H1 (cell line): ENCODE measurements around the gene ZNF581. TPM values are rescaled to one million over a fixed set of nuclear protein-coding genes. Genes with fewer than 3 reads are reported as not detected.

Experiments
- CHD1 ChIP-seq: IDR thresholded peaks from 2 replicates; pipeline ENCODE4 v1.6.1; 2012; ENCODE audit warnings: low read depth, low read length, improper control_type of control experiment
- CHD2 ChIP-seq: IDR thresholded peaks from 2 replicates; pipeline ENCODE4 v1.6.1; 2012; ENCODE audit warnings: low read length, improper control_type of control experiment
- HDAC2 ChIP-seq, 2 experiments: fragments of 300-600 bp in 1 of 2; sonication (generic) in 1 of 2; IDR thresholded peaks; 2 replicates each; pipeline ENCODE4 v1.6.1; 2011 to 2012; ENCODE audit warnings: low read depth in 2 of 2, low read length in 2 of 2, mild to moderate bottlenecking in 2 of 2, moderate library complexity in 2 of 2, borderline replicate concordance in 1 of 2, inconsistent platforms in 1 of 2
- KDM4A ChIP-seq: IDR thresholded peaks from one replicate; pipeline ENCODE4 v1.7.1; 2012; ENCODE audit warnings: low read depth, mild to moderate bottlenecking, moderate library complexity, low read length, inconsistent platforms; ENCODE audit not compliant: severe bottlenecking
- NANOG ChIP-seq: IDR thresholded peaks from 2 replicates; pipeline ENCODE4 v1.6.1; 2011; ENCODE audit warnings: low read length, low read depth, mild to moderate bottlenecking, inconsistent platforms; ENCODE audit not compliant: insufficient read depth, poor library complexity, severe bottlenecking
- NRF1 ChIP-seq: IDR thresholded peaks from 2 replicates; pipeline ENCODE4 v1.6.1; 2011; ENCODE audit warnings: mild to moderate bottlenecking, low read depth, low read length, improper control_type of control experiment
- POLR2A ChIP-seq, 2 experiments: IDR thresholded peaks; 1 replicate in 1 of 2; 2 replicates in 1 of 2; pipeline ENCODE4 v1.6.1; 2011; ENCODE audit warnings: low read depth in 2 of 2, low read length in 2 of 2, mild to moderate bottlenecking in 2 of 2; ENCODE audit errors: control extremely low read depth in 1 of 2
- POLR2AphosphoS5 ChIP-seq: IDR thresholded peaks from 2 replicates; pipeline ENCODE4 v1.6.1; 2011; ENCODE audit warnings: low read depth, low read length
- POU5F1 ChIP-seq: IDR thresholded peaks from 2 replicates; pipeline ENCODE4 v1.6.1; 2011; ENCODE audit warnings: low read depth, mild to moderate bottlenecking, low read length, moderate library complexity
- RXRA ChIP-seq: IDR thresholded peaks from 2 replicates; pipeline ENCODE4 v1.6.1; 2011; ENCODE audit warnings: low read depth, mild to moderate bottlenecking, low read length, moderate library complexity; ENCODE audit not compliant: insufficient read depth
- SIN3A ChIP-seq, 2 experiments: IDR thresholded peaks in 1 of 2; conservative IDR thresholded peaks in 1 of 2; 2 replicates each; pipeline ENCODE4 v1.6.1; 2011 to 2012; ENCODE audit warnings: low read length in 2 of 2, improper control_type of control experiment in 1 of 2, low read depth in 1 of 2, mild to moderate bottlenecking in 1 of 2
- SP2 ChIP-seq: IDR thresholded peaks from 2 replicates; pipeline ENCODE4 v1.6.1; 2012; ENCODE audit warnings: mild to moderate bottlenecking, low read length, inconsistent platforms
- TAF1 ChIP-seq: IDR thresholded peaks from 2 replicates; pipeline ENCODE4 v1.6.1; 2011; ENCODE audit warnings: mild to moderate bottlenecking, low read depth, low read length
- TBP ChIP-seq: IDR thresholded peaks from 2 replicates; pipeline ENCODE4 v1.6.1; 2011; ENCODE audit warnings: low read depth, low read length, improper control_type of control experiment
- polyA plus RNA-seq, 7 experiments: library from polyadenylated mRNA; depleted of rRNA in 3 of 7; stranded (reverse) in 5 of 7; unstranded in 2 of 7; fragments of >200 nt in 5 of 7; fragments of 200-250 nt in 2 of 7; gene quantifications; 1 replicate in 5 of 7; 2 replicates in 1 of 7; 4 replicates in 1 of 7; pipeline versions ENCODE4 v1.2.1 to v1.2.3, GENCODE V29; 2011 to 2013; ENCODE audit warnings: missing spikeins in 2 of 7, mixed read lengths in 2 of 7
- total RNA-seq: library from RNA; stranded (reverse); fragmentation: NEBNext Ultra II Directional; extraction: Animal tissue kit (Norgen Biotek cat#: 25700); gene quantifications from 2 replicates; pipeline ENCODE4 v1.2.1, GENCODE V29; 2021
- TF ChIP-seq, protein P1 (sequence below): IDR thresholded peaks from 2 replicates; pipeline ENCODE4 v1.6.1; 2012; ENCODE audit warnings: inconsistent platforms
- TF ChIP-seq, protein P2 (sequence below), 3 experiments: IDR thresholded peaks; 1 replicate in 2 of 3; 2 replicates in 1 of 3; pipeline versions ENCODE4 v1.5.1 to v1.6.1; 2011; ENCODE audit warnings: low read length in 3 of 3, mild to moderate bottlenecking in 3 of 3, inconsistent platforms in 2 of 3, low read depth in 1 of 3, moderate library complexity in 1 of 3; ENCODE audit not compliant: insufficient read depth in 1 of 3; ENCODE audit errors: control extremely low read depth in 1 of 3
- TF ChIP-seq, protein P3 (sequence below): IDR thresholded peaks from 2 replicates; pipeline ENCODE4 v1.6.1; 2012; ENCODE audit warnings: inconsistent platforms
- TF ChIP-seq, protein P4 (sequence below): IDR thresholded peaks from 2 replicates; pipeline ENCODE4 v1.6.1; 2011; ENCODE audit warnings: low read length, improper control_type of control experiment

The ZNF581 gene
- total and polyA plus RNA-seq, 2 of the 8 experiments (the other 6 are each of a cell fraction or from before 2014, with no cell fraction given) = 73.0 to 76.1 TPM

DNA sequence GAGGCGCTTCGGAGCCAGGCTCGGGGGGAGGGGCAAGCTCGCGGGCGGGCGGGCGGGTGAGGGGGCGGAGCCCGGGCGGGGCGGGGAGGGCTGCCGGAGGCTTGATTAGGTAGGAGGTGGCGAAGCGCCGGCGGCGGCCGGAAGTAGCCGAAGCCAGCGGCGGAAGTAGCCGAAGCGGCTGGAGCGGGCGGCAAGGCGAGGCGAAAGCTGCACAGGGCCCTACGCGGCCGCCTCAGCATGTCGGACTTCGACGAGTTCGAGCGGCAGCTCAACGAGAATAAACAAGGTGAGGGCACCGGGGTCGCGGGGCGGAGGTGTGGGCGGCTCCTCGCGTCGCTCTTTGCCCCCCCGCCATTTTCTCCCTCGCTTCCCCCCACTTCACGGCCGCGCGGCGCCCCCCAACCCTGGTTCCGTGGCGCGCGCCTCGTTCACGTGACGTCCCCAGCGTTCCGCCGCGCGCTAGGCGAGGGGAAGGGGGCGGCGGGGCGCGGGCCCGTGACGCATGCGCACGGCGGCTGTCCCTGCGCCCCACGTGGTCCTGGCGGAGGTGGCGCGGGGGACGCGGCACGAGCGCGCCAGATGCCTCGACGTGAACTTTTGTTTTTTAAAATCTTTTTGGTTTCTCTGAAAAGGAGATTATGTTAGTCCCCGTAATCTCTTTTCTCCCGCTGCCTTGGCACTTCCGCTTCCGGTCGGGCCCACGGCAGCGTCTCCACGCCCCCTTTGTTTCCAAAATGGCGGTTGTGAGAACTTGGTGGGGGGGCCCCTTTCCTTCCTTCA, 11.6 kb downstream of the ZNF581 start, which contains the start of gene U2AF2 (continued):
- TF ChIP-seq NRF1 (peak; percentile 65), HDAC2 (IDR thresholded peaks at IDR 0.05; ENCODE audit: borderline replicate concordance in 1 of 2, low read depth in 2 of 2, low read length in 2 of 2) (0 out of 4 replicates have a peak, but pooled peaks of 1 of the 2 experiments have one; percentile 36), RXRA (no peak), TBP (peak; percentile 68), POU5F1 (no peak), POLR2AphosphoS5 (peak; percentile 93), KDM4A (peak; percentile 5), NANOG (no peak), TAF1 (peak; percentile 67), CHD2 (no peak), SIN3A (conservative IDR thresholded peaks at IDR 0.05 in 1 of 2, IDR thresholded peaks at IDR 0.05 in 1 of 2; ENCODE audit: low read depth in 1 of 2, low read length in 2 of 2) (peak; percentile 45 to 80; a peak in 2 of 4 replicates), POLR2A (IDR thresholded peaks at IDR 0.05; ENCODE audit: control extremely low read depth in 1 of 2, low read depth in 2 of 2, low read length in 2 of 2) (peak; percentile 66 to 89), SP2 (no peak), CHD1 (no peak; the same call in 1 of the 2 replicates)
- TF ChIP-seq, protein P1, sequence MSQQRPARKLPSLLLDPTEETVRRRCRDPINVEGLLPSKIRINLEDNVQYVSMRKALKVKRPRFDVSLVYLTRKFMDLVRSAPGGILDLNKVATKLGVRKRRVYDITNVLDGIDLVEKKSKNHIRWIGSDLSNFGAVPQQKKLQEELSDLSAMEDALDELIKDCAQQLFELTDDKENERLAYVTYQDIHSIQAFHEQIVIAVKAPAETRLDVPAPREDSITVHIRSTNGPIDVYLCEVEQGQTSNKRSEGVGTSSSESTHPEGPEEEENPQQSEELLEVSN = peak; percentile 88
- TF ChIP-seq, protein P2, sequence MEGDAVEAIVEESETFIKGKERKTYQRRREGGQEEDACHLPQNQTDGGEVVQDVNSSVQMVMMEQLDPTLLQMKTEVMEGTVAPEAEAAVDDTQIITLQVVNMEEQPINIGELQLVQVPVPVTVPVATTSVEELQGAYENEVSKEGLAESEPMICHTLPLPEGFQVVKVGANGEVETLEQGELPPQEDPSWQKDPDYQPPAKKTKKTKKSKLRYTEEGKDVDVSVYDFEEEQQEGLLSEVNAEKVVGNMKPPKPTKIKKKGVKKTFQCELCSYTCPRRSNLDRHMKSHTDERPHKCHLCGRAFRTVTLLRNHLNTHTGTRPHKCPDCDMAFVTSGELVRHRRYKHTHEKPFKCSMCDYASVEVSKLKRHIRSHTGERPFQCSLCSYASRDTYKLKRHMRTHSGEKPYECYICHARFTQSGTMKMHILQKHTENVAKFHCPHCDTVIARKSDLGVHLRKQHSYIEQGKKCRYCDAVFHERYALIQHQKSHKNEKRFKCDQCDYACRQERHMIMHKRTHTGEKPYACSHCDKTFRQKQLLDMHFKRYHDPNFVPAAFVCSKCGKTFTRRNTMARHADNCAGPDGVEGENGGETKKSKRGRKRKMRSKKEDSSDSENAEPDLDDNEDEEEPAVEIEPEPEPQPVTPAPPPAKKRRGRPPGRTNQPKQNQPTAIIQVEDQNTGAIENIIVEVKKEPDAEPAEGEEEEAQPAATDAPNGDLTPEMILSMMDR (IDR thresholded peaks at IDR 0.05; ENCODE audit: control extremely low read depth in 1 of 3, insufficient read depth in 1 of 3, low read depth in 1 of 3, low read length in 3 of 3) = no peak
- TF ChIP-seq, protein P3, sequence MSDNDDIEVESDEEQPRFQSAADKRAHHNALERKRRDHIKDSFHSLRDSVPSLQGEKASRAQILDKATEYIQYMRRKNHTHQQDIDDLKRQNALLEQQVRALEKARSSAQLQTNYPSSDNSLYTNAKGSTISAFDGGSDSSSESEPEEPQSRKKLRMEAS = peak; percentile 87
- TF ChIP-seq, protein P4, sequence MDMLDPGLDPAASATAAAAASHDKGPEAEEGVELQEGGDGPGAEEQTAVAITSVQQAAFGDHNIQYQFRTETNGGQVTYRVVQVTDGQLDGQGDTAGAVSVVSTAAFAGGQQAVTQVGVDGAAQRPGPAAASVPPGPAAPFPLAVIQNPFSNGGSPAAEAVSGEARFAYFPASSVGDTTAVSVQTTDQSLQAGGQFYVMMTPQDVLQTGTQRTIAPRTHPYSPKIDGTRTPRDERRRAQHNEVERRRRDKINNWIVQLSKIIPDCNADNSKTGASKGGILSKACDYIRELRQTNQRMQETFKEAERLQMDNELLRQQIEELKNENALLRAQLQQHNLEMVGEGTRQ = peak; percentile 51; the same call in 1 of the 2 replicates
